ENCODE measurements around the gene CAPN2.

GRCh38 chr1:223784541-223784940, 72.2 kb downstream of the CAPN2 start:
- TF ChIP-seq TAF1 (IDR thresholded peaks at IDR 0.05; ENCODE audit: borderline replicate concordance, low read depth, low read length) (no peak), POLR2A (IDR thresholded peaks at IDR 0.05; ENCODE audit: low read depth, low read length) (no peak), POLR2AphosphoS5 (IDR thresholded peaks at IDR 0.05; ENCODE audit: low read depth, low read length) (no peak)

Measured in GM12892 (cell line).